ENCODE results near the gene PHETA1.
"Not testable (repeated sequence)": the region's sequence is repeated elsewhere in the genome, so short reads cannot be mapped to it uniquely, and the experiment has no call there.

Gene PHETA1

GRCh38 chr12:111347891-111348644, 20.8 kb downstream of the PHETA1 start:
- DNase-seq: no peak

DNA sequence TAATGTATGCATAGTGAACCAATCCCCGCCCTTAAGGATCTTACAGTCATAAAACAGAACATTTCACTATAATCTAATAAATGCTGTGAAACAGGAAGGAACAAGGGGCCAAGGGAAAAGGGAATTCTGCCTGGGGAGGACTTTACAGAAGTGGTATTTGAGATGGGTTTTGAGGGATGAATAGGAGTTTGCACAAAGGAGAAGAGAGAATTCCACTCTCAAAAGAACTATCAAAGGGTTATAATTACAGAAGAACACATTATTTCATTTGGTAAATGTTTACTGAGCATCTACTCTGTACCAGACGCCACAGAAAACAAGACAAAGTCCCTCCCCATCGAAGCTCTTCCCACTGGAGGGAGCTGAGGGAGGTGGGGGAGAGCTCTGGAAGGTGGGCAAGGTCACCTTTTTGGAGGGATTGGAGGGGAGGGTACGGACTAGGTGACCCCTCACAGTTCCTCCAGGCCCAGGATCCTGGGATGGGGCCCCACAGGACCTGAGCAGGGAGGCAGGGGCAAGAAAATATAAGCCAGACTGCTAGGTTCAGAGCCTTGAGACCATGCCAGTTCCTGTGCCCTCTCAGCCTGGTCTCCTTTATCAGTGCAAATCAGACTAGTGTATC, 24.5 kb downstream of the PHETA1 start:
- no peak for DNase-seq

- DNase-seq: no peak
These were observed 25.7 kb downstream of the PHETA1 start for GRCh38 chr12:111343181-111343580.

GRCh38 chr12:111342376-111342775, 26.5 kb downstream of the PHETA1 start:
- DNase-seq: no peak

GRCh38 chr12:111341426-111342065, 27.3 kb downstream of the PHETA1 start:
- DNase-seq: no peak

DNA sequence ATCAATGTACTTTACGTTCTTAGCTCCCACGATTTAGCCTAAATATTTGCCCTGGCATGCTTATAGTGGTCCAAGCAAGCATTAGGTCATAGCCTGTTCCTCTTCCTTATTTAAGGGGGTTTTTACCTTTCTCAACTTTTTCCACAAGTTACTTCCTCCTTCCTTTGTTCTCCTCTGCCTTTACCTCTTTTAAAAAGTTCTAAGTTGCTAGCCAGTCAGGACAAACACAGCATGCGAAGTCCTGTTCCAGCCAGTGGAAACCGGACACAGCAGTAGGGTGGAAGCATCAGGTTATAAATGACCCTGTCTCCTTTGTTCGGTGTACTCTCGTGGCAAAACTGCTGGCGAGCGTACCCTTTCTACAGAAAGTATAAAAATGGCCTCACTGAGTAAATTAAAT, 28.2 kb downstream of the PHETA1 start:
- DNase-seq: not testable (repeated sequence)

GRCh38 chr12:111340231-111340630, 28.7 kb downstream of the PHETA1 start:
- DNase-seq: no peak

DNA sequence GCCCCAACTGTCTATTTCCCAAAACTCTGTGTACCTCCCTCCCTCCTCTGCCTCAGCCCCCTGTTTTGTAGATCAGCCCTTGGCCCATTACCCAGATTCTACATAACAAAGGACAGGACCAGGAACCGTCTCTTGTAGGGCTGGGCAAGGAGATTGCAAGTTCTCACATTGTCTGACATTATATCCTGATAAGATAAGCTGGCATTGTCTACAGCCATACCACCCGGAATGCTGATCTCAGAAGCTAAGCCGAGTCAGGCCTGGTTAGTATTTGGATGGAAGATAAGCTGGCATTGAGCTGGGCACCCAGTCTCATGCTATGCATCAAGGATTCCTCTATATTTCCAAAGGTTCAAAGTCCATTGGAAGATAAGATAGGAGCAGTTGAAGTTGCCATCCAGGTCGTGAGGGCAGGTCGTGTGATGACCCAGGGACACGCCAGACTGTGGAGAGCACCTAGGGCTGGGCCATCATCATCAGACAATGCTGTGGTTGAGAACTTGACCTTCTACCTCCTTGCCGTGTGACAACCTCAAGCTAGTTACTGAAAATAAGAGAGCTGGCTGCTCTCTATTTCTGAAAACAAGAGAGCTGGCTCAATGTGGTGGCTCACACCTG, 29.5 kb downstream of the PHETA1 start:
- no peak for DNase-seq

DNA sequence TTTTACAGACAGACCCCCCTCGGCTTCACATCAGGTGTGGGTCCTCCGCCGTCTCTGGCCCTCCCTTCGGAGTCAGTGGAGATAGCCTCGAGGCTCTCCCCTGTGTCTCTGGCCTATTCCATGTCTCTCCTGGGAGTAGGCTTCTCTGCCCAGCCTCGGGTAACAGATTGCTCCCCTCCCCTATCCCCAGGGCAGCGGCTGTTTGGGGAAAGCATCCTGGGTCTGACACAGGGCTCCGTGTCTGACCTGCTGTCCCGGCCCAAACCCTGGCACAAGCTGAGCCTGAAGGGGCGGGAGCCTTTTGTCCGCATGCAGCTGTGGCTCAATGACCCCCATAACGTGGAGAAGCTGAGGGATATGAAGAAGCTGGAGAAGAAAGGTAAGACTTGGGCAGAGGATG, 30.8 kb downstream of the PHETA1 start:
- no peak for DNase-seq

GRCh38 chr12:111337371-111337770, 31.5 kb downstream of the PHETA1 start:
- no peak for DNase-seq

DNA sequence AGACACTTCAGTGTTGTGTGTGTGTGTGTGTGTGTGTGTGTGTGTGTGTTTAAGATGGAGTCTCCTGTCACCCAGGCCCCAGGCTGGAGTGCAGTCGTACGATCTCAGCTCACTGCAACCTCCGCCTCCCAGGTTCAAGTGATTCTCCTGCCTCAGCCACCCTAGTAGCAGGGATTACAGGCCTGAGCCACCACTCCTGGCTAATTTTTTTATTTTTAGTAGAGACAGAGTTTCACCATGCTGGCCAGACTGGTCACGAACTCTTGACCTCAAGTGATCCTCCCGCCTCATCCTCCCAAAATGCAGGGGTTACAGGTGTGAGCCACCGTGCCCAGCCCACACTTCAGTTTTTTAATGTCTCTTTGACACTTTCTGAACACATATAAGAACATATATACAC, 32.5 kb downstream of the PHETA1 start:
- DNase-seq: not testable (repeated sequence)

DNA sequence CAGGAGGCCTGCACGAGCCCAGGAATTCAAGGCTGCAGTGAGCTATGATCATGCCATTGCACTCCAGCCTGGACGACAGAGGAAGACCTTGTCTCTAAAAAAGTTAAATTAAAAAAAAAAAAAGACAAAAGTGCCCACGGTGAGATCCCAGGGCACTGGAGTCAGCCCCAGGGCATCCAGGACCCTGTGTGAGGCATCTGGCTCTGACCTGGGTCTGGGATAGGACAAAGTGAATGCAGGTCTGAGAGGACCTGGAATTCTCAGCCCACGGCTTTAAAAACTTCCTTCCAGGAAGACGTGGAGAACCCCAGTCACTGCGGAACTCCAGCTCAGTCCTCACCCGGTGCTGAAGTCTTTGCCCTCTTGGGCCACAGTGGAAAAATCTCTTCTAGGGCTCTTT, 33.1 kb downstream of the PHETA1 start:
- DNase-seq: no peak

- not testable (repeated sequence) for DNase-seq
These were observed 33.6 kb downstream of the PHETA1 start for GRCh38 chr12:111335301-111335700.

- no peak for DNase-seq
These were observed 34.4 kb downstream of the PHETA1 start for GRCh38 chr12:111334393-111334915.

DNA sequence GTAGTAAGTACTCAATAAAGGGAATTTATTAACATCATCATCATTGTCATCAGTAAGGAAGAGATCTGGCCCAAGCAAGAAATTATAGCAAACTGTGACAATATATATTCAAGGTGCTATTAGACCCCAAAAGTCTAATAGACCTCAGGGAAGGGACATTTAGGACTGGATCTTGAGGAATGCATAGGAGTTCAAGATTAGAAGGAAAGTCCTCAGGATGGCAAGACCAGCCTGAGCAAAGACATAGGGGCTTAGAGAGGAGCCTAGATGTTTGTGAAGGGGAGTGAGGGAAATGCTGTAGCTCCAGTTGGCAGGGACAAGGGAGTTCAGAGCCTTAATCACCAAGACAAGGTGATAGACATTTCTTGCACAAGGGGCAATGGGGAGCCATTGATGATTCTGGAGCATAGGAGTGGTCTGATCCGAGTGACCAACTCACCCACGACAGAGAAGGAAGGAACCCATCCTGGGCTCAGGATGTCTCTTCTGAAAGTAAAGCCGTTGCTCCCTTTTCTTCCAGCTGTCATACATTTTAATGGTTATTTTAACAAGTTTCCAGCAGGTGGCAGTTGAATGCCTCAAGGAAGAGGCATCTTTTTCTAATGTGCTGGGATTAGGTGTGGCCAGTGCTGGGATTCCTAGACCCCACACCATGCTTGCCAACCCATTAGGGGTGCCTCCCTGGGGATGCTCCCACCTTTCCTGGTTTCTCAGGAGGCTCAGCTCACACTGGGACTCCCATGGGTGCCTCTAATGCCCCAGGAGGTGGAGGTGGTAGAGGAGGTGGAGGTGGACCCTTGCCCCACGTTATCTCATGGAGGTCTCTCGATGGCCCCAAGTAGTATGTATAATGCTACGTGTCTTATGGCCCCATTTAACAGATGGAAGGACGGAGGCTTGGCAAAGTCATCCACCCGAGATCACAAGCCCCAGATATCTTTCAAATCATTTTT, 37.8 kb downstream of the PHETA1 start:
- DNase-seq: no peak

- no peak for DNase-seq
These were observed 40.8 kb downstream of the PHETA1 start for GRCh38 chr12:111328138-111328537.

DNA sequence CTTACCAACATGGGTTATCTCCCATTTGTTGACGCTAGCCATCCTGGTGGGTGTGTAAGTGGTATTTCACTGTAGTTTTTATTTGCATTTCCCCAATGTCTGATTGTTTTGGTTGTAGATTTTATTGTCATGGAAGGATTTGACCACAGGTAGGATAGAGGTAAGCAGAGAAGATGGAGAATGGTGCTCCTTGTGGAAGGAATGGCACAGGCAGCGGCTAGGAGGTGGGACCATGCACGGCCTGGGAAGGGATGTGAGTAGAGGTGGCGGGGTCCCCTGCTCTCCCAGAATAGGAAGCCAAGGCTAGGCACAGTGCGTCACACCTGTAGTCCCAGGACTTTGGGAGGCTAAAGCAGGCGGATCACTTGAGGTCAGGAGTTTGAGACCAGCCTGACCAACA, 41.4 kb downstream of the PHETA1 start:
- DNase-seq: no peak

- DNase-seq: no peak
These were observed 46.3 kb downstream of the PHETA1 start for GRCh38 chr12:111322336-111323250.

GRCh38 chr12:111321317-111321716, 47.6 kb downstream of the PHETA1 start:
- DNase-seq: no peak

DNA sequence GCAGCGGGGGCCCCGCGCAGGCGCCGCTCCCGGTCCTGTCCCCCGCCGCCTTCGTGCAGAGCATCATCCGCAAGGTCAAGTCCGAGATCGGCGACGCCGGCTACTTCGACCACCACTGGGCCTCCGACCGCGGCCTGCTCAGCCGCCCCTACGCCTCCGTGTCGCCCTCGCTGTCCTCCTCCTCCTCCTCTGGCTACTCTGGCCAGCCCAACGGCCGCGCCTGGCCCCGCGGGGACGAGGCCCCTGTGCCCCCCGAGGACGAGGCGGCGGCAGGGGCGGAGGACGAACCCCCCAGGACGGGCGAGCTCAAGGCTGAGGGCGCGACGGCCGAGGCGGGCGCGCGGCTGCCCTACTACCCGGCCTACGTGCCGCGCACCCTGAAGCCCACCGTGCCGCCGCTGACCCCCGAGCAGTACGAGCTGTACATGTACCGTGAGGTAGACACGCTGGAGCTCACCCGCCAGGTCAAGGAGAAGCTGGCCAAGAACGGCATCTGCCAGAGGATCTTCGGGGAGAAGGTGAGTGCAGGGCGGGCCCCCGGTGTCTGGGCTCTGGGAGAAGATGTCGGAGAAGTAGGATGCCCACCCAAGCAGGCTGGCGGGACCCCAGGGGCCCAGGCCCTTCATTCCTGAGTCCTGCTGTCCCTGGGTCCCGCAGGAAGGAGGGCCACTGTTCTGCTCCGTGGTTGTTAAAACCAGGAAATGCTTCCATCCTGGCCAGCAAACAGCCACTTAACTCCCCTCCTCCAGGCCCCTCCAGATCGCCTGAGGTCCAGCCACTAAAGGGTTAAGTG, 48.4 kb downstream of the PHETA1 start:
- no peak for DNase-seq
